ENCODE data around the gene ATXN1.

DNA sequence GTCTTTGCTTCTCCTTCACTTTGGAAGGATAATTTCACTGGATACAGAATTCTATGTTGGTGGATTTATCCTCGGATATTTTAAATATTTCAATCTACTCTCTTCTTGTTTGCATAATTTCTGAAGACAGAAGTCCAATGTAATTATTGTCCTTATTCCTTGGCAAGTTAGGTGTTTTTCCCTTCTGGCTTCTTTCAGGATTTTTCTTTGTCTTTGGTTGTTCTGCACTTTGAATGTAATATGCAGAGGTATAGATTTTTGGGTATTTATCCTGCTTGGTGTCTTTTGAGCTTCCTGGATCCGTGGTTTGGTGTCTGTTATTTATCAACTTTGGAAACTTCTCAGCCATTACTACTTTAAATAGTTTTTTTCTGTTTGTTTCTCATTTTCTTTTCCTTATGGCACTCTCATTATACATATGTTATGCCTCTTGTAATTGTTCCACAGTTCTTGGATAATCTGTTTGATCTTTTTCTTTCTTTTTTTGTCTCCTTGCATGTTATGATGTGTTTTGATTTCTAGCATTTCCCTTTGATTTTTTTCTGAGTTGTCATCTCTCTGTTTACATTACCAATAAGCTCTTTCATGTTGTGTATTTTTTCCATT, 48.6 kb upstream of the ATXN1 start:
- TF ChIP-seq EGR1 (IDR thresholded peaks at IDR 0.05; ENCODE audit: borderline replicate concordance, low read depth, low read length) = no peak
- TF ChIP-seq KDM5A (IDR thresholded peaks at IDR 0.05; ENCODE audit: low read length) = no peak
- TF ChIP-seq CTCF (IDR thresholded peaks at IDR 0.05; ENCODE audit: control extremely low read depth in 1 of 3, insufficient read depth in 1 of 3, low read depth in 1 of 3, low read length in 3 of 3) = no peak
- no peak for TF ChIP-seq POLR2AphosphoS5 (IDR thresholded peaks at IDR 0.05; ENCODE audit: low read depth, low read length)
- no peak for TF ChIP-seq POU5F1 (IDR thresholded peaks at IDR 0.05; ENCODE audit: low read depth, low read length)
- TF ChIP-seq SP4 (IDR thresholded peaks at IDR 0.05; ENCODE audit: low read length) = no peak
- TF ChIP-seq POLR2A (IDR thresholded peaks at IDR 0.05; ENCODE audit: control extremely low read depth in 1 of 2, low read depth in 2 of 2, low read length in 2 of 2) = no peak
- no peak for TF ChIP-seq RAD21 (IDR thresholded peaks at IDR 0.05 in 1 of 2, conservative IDR thresholded peaks at IDR 0.05 in 1 of 2; ENCODE audit: low read depth in 2 of 2, low read length in 2 of 2)
- TF ChIP-seq SUZ12 (IDR thresholded peaks at IDR 0.05; ENCODE audit: low read length) = no peak
- no peak for TF ChIP-seq ZNF274 (IDR thresholded peaks at IDR 0.05; ENCODE audit: borderline replicate concordance, extremely low read depth, low read length)
- TF ChIP-seq SIRT6 (IDR thresholded peaks at IDR 0.05; ENCODE audit: low read length) = no peak
- TF ChIP-seq, protein P1, sequence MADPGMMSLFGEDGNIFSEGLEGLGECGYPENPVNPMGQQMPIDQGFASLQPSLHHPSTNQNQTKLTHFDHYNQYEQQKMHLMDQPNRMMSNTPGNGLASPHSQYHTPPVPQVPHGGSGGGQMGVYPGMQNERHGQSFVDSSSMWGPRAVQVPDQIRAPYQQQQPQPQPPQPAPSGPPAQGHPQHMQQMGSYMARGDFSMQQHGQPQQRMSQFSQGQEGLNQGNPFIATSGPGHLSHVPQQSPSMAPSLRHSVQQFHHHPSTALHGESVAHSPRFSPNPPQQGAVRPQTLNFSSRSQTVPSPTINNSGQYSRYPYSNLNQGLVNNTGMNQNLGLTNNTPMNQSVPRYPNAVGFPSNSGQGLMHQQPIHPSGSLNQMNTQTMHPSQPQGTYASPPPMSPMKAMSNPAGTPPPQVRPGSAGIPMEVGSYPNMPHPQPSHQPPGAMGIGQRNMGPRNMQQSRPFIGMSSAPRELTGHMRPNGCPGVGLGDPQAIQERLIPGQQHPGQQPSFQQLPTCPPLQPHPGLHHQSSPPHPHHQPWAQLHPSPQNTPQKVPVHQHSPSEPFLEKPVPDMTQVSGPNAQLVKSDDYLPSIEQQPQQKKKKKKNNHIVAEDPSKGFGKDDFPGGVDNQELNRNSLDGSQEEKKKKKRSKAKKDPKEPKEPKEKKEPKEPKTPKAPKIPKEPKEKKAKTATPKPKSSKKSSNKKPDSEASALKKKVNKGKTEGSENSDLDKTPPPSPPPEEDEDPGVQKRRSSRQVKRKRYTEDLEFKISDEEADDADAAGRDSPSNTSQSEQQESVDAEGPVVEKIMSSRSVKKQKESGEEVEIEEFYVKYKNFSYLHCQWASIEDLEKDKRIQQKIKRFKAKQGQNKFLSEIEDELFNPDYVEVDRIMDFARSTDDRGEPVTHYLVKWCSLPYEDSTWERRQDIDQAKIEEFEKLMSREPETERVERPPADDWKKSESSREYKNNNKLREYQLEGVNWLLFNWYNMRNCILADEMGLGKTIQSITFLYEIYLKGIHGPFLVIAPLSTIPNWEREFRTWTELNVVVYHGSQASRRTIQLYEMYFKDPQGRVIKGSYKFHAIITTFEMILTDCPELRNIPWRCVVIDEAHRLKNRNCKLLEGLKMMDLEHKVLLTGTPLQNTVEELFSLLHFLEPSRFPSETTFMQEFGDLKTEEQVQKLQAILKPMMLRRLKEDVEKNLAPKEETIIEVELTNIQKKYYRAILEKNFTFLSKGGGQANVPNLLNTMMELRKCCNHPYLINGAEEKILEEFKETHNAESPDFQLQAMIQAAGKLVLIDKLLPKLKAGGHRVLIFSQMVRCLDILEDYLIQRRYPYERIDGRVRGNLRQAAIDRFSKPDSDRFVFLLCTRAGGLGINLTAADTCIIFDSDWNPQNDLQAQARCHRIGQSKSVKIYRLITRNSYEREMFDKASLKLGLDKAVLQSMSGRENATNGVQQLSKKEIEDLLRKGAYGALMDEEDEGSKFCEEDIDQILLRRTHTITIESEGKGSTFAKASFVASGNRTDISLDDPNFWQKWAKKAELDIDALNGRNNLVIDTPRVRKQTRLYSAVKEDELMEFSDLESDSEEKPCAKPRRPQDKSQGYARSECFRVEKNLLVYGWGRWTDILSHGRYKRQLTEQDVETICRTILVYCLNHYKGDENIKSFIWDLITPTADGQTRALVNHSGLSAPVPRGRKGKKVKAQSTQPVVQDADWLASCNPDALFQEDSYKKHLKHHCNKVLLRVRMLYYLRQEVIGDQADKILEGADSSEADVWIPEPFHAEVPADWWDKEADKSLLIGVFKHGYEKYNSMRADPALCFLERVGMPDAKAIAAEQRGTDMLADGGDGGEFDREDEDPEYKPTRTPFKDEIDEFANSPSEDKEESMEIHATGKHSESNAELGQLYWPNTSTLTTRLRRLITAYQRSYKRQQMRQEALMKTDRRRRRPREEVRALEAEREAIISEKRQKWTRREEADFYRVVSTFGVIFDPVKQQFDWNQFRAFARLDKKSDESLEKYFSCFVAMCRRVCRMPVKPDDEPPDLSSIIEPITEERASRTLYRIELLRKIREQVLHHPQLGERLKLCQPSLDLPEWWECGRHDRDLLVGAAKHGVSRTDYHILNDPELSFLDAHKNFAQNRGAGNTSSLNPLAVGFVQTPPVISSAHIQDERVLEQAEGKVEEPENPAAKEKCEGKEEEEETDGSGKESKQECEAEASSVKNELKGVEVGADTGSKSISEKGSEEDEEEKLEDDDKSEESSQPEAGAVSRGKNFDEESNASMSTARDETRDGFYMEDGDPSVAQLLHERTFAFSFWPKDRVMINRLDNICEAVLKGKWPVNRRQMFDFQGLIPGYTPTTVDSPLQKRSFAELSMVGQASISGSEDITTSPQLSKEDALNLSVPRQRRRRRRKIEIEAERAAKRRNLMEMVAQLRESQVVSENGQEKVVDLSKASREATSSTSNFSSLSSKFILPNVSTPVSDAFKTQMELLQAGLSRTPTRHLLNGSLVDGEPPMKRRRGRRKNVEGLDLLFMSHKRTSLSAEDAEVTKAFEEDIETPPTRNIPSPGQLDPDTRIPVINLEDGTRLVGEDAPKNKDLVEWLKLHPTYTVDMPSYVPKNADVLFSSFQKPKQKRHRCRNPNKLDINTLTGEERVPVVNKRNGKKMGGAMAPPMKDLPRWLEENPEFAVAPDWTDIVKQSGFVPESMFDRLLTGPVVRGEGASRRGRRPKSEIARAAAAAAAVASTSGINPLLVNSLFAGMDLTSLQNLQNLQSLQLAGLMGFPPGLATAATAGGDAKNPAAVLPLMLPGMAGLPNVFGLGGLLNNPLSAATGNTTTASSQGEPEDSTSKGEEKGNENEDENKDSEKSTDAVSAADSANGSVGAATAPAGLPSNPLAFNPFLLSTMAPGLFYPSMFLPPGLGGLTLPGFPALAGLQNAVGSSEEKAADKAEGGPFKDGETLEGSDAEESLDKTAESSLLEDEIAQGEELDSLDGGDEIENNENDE (IDR thresholded peaks at IDR 0.05; ENCODE audit: insufficient replicate concordance, low read length) = no peak
- no peak for TF ChIP-seq TBP (IDR thresholded peaks at IDR 0.05; ENCODE audit: low read depth, low read length)
- no peak for TF ChIP-seq YY1 (IDR thresholded peaks at IDR 0.05; ENCODE audit: low read depth, low read length)
